Mononuclear cell (primary cell): ENCODE measurements around the gene ADORA1. TPM values are rescaled to one million over a fixed set of nuclear protein-coding genes. Genes with fewer than 3 reads are reported as not detected.

ENCODE experiments used
- H3K27me3 ChIP-seq: 2 replicates; pipeline ENCODE4 v1.6.0; 2011; ENCODE audit warnings: low read length, control low read depth; ENCODE audit not compliant: insufficient read depth
- H3K4me1 ChIP-seq: 2 replicates; pipeline ENCODE4 v1.5.1; 2011; ENCODE audit warnings: mild to moderate bottlenecking, low read length, control low read depth; ENCODE audit not compliant: insufficient read depth
- H3K4me3 ChIP-seq: 2 replicates; pipeline ENCODE4 v1.5.1; 2011; ENCODE audit warnings: mild to moderate bottlenecking, low read length, moderate library complexity
- H3K9me3 ChIP-seq: 2 replicates; pipeline ENCODE4 v1.5.1; 2011; ENCODE audit warnings: low read depth, mild to moderate bottlenecking, control low read depth, low read length
- total RNA-seq: library from RNA; depleted of rRNA; stranded (reverse); fragments of >200 nt; gene quantifications from one replicate; pipeline ENCODE4 v1.2.3, GENCODE V29; 2012

Gene ADORA1
- not detected for total RNA-seq

DNA sequence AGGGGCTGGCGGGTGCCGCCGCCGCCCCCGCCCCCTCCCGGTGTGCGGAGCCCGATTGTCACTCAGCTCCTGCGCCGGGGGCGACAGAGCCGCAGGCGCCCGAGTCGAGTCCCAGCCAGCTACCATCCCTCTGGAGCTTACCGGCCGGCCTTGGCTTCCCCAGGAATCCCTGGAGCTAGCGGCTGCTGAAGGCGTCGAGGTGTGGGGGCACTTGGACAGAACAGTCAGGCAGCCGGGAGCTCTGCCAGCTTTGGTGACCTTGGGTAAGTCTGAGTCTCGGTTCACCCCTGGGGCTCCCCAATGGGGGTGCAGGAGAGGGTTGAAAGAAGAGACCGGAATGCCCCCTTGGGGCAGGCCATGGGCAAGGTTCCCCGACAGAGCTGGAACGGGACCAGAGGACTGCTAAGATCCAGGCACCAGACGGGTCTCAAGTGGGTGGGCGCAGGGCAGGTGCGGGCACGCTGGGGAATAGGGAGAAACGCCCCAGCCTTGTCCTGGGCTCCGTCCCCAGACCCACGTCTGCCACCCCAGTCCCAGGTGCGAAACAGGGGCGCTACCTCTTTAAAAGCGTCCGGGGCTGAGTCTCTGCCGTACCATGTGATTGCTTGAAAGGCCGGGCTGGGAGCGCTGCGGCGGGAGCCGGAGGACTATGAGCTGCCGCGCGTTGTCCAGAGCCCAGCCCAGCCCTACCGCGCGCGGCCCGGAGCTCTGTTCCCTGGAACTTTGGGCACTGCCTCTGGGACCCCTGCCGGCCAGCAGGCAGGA lies at the start of gene ADORA1:
TSS of gene ADORA1 (plus strand) at position 61 of the 765 bp plus-strand sequence. CDS start 1,116 bp downstream, outside the sequence.
- Histone ChIP-seq H3K9me3 (no peaks in the 10 kb centered on the region), H3K27me3 (peaks cover 47% of the 10 kb centered on the region), H3K4me3 (no peak within 1 kb of the TSS), H3K4me1 (peaks cover 22% of the 10 kb centered on the region)

DNA sequence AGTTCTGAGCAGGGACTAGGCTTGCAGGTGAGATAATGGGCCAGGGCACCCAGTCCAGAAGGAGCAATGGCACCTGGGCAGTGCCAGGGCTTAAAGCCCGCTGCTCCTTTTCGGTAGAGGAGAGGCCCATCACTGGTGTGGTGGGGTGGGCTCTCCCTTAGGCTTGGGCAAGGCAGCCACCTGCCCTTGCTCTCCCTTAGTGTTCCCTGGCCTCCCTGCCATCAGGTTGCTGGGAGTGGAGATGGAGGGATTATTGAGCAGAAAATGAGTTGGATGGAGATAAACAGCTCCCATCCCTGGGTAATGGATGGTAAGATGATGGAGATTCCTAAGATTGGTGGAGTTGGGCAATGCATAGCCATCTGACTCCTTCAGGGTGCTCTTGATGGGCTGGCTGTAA lies 49.6 kb upstream of the ADORA1 start:
- Histone ChIP-seq H3K4me3 (no peak overlapping the region), H3K27me3 (peaks cover 3% of the 10 kb centered on the region), H3K9me3 (no peaks in the 10 kb centered on the region), H3K4me1 (peaks cover 23% of the 10 kb centered on the region)

DNA sequence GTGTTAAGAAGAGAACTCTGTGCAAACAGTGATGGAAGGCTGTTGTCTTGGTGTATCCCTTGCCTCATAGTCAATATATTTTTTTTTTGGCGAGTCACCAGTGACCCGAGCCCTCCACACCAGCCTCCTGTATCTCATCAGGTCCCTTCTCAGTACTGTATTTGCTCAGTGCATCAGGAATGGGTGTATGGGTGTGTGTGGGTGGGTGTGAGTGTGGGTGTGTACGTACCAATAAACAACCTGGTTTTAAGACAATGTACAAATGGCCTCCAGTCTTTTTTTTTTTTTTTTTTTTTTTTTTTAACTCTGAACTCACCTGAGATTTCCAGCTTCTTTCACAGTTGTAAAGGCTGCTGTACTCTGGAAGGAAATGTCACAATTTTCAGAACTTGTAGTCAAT lies 49.0 kb upstream of the ADORA1 start:
- H3K27me3 ChIP-seq = peaks cover 3% of the 10 kb centered on the region
- H3K9me3 ChIP-seq = no peaks in the 10 kb centered on the region
- peaks cover 23% of the 10 kb centered on the region for H3K4me1 ChIP-seq
- no peak overlapping the region for H3K4me3 ChIP-seq

- H3K4me1 ChIP-seq = peaks cover 13% of the 10 kb centered on the region
- H3K4me3 ChIP-seq = no peak overlapping the region
- H3K9me3 ChIP-seq = no peaks in the 10 kb centered on the region
- peaks cover 3% of the 10 kb centered on the region for H3K27me3 ChIP-seq
Observed at GRCh38 chr1:203080456-203080855, 47.1 kb upstream of the ADORA1 start.

GRCh38 chr1:203081465-203082230 lies 45.9 kb upstream of the ADORA1 start:
- H3K27me3 ChIP-seq = no peaks in the 10 kb centered on the region
- H3K4me1 ChIP-seq = peaks cover 1% of the 10 kb centered on the region
- H3K4me3 ChIP-seq = no peak overlapping the region
- no peaks in the 10 kb centered on the region for H3K9me3 ChIP-seq

GRCh38 chr1:203082231-203082505 lies 45.4 kb upstream of the ADORA1 start:
- Histone ChIP-seq H3K4me3 (no peak overlapping the region), H3K4me1 (no peaks in the 10 kb centered on the region), H3K9me3 (no peaks in the 10 kb centered on the region), H3K27me3 (no peaks in the 10 kb centered on the region)

GRCh38 chr1:203082571-203083462 lies 44.7 kb upstream of the ADORA1 start:
- Histone ChIP-seq H3K4me1 (no peaks in the 10 kb centered on the region), H3K4me3 (no peak overlapping the region), H3K9me3 (no peaks in the 10 kb centered on the region), H3K27me3 (no peaks in the 10 kb centered on the region)

GRCh38 chr1:203083463-203083921 lies 44.0 kb upstream of the ADORA1 start:
- no peaks in the 10 kb centered on the region for H3K27me3 ChIP-seq
- no peaks in the 10 kb centered on the region for H3K9me3 ChIP-seq
- H3K4me3 ChIP-seq = no peak overlapping the region
- H3K4me1 ChIP-seq = no peaks in the 10 kb centered on the region

DNA sequence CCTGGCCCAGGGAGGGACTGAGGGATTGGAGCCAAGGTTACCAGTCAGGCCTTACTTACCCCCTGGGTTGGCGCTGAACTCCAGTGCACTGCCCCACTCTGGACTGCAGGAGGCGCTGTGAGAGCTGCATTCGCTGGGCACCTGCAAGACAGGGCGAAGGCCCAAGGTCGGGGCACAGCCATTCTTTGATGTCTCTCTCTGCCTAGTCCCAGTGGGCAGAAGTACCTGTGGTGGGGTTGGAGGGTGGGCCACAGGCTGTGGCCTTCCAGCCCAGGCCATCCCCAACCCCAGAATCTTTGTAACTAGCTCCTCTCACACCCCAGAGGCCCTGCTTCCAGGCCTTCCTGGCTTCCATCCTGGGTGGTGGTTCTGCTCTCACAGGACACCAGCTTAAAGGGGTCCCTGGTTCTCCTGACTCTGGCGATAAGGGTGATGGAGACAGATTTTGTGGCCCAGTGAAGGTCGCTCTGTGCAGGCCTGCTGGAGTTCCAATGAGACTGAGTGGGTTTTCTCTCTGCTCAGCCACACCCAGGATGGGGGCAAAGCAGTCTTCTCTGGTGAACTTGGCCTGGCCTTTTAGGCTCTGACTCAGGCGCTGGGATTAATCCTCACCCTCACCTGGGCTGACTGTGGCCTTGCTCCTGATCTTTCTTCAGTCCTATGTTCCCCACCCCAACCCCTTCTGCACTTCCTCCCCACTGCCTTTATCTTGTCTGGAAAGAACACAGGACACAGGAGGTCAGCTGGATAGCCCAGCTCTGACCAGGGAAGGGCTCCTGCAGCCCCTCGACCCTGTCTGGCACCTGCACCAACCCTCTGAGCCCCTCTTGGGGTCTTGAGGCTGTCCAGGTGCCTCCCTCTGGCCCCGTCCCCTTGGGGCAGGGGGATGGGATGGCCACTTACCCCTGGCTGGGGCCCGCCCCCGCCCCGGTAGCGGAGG lies 42.7 kb upstream of the ADORA1 start:
- H3K4me3 ChIP-seq = no peak overlapping the region
- H3K27me3 ChIP-seq = no peaks in the 10 kb centered on the region
- no peaks in the 10 kb centered on the region for H3K4me1 ChIP-seq
- H3K9me3 ChIP-seq = no peaks in the 10 kb centered on the region

DNA sequence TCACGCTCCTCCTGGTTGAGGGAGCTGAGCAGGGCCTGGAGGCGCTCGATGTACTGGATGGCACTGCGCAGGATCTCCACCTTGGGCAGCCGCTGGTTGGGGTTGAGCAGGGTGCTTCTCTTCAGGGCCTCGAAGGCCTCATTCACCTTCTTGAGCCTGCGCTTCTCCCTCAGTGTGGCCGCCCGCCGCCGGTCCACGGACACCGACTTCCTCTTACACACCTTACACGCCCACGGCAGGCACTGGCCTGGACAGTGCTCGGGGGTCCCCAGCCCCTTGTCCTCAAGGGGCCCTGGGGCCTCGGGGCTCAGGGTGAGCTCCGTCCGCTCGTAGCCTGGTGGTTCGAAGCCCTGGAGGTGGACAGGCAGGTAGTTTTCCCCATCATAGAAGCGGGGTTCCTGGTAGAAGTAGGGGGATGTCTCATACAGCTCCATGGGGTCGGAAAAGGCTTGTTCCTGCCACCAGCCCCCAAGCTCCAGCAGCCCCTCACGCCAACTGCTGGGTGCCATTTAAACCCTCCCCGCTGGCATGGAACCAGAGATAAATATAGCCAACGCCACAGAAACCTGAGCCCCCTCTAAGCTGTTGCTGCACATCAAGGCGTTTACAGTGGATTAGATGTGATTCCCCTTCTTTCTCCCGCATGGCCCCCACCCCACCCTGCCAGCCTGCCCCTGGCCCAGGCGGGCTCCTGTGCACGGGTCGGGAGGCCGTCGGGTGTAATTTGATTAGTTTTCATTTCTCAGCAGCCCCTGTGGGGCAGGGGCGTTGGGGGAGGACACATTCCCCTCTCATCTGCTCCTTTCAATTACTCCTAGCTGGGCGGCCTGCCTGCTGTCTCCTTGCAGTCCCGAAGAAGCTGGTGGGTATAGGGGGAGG lies 41.8 kb upstream of the ADORA1 start, which contains the start of gene MYOG:
TSS of gene MYOG (minus strand) at position 485 of the 879 bp plus-strand sequence. CDS start at position 434, 51 bp downstream.
- Histone ChIP-seq H3K9me3 (no peaks in the 10 kb centered on the region), H3K27me3 (no peaks in the 10 kb centered on the region), H3K4me1 (no peaks in the 10 kb centered on the region), H3K4me3 (no peak within 1 kb of the TSS)

DNA sequence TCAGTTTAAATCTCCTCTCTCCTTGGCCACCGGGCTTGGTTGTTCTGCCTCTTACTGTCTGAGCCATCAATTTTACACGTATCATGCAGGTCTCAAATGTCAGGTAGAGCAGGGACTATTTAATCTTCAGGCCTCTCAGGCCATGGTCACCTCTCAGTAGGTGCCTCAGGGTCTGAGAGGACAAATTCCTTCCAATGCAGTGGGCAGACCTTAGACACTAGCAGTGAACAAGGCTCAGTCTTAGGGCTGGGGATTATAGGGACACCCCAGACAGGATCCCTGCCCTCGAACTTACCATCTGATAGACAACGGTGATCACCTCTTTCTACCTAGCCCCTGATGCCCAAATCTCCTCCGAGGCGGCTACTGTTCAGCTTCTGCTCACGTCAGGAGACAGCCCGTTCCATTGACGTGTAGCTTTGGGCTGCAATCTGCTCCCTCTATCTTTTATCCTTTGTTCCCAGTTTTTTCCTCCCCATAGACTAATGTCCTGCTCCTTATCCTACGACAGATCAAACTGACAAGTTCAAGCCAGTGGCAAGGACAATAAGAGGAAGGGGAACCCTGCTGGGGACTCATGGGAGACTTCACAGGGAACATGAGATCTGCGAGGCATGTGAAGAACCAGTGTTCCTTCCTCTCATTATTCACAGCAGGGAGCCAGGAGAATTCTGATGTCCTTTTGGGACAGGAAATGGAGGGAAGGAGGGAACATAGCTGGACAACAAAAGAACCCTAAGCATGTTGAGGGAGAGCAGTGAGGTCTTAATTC lies 40.3 kb upstream of the ADORA1 start:
- Histone ChIP-seq H3K4me1 (no peaks in the 10 kb centered on the region), H3K9me3 (no peaks in the 10 kb centered on the region), H3K27me3 (no peaks in the 10 kb centered on the region), H3K4me3 (no peak overlapping the region)

- H3K27me3 ChIP-seq = peaks cover 2% of the 10 kb centered on the region
- no peaks in the 10 kb centered on the region for H3K9me3 ChIP-seq
- no peak overlapping the region for H3K4me3 ChIP-seq
Observed at GRCh38 chr1:203088441-203088840, 39.1 kb upstream of the ADORA1 start.

More at GRCh38 chr1:203088441-203088840, 39.1 kb upstream of the ADORA1 start:
- H3K4me1 ChIP-seq = no peaks in the 10 kb centered on the region
